HUES48 (cell line): Measurements from ENCODE around the gene APCDD1L.
A peak's percentile ranks its signal among the peaks of the same experiment; 100 is the strongest.

Experiments used
- H3K27ac ChIP-seq: one replicate; pipeline ENCODE4 v1.7.0; 2013; ENCODE audit warnings: low read depth, low read length, inconsistent platforms
- H3K27me3 ChIP-seq: 2 replicates; pipeline ENCODE4 v1.6.1; 2013; ENCODE audit warnings: mild to moderate bottlenecking, low read length; ENCODE audit not compliant: control insufficient read depth, insufficient read depth
- H3K36me3 ChIP-seq: 2 replicates; pipeline ENCODE4 v1.6.1; 2013; ENCODE audit warnings: low read length; ENCODE audit not compliant: control insufficient read depth, insufficient read depth
- H3K4me1 ChIP-seq: 2 replicates; pipeline ENCODE4 v1.6.1; 2013; ENCODE audit warnings: mild to moderate bottlenecking, low read length; ENCODE audit not compliant: control insufficient read depth, insufficient read depth
- H3K4me3 ChIP-seq: 2 replicates; pipeline ENCODE4 v1.5.1; 2013; ENCODE audit warnings: mild to moderate bottlenecking, low read depth, low read length
- H3K9ac ChIP-seq: 2 replicates; pipeline ENCODE4 v1.6.1; 2013; ENCODE audit warnings: mild to moderate bottlenecking, low read depth, low read length, moderate library complexity
- H3K9me3 ChIP-seq: 2 replicates; pipeline ENCODE4 v1.6.1; 2013; ENCODE audit warnings: low read length; ENCODE audit not compliant: control insufficient read depth, insufficient read depth

APCDD1L gene

GRCh38 chr20:58447511-58448391, 67.4 kb downstream of the APCDD1L start:
- Histone ChIP-seq H3K27me3 (no peaks in the 10 kb centered on the region), H3K4me3 (no peak overlapping the region), H3K4me1 (peaks cover 22% of the 10 kb centered on the region), H3K27ac (peak overlapping the region; percentile 14), H3K9ac (no peak overlapping the region), H3K9me3 (no peaks in the 10 kb centered on the region), H3K36me3 (peaks cover 36% of the 10 kb centered on the region)

- H3K4me3 ChIP-seq: no peak overlapping the region
- H3K4me1 ChIP-seq: peaks cover 21% of the 10 kb centered on the region
- no peak overlapping the region for H3K27ac ChIP-seq
- H3K9ac ChIP-seq: no peak overlapping the region
- H3K9me3 ChIP-seq: no peaks in the 10 kb centered on the region
- no peaks in the 10 kb centered on the region for H3K27me3 ChIP-seq
- H3K36me3 ChIP-seq: peaks cover 40% of the 10 kb centered on the region
These were observed 68.3 kb downstream of the APCDD1L start for GRCh38 chr20:58446960-58447265.

DNA sequence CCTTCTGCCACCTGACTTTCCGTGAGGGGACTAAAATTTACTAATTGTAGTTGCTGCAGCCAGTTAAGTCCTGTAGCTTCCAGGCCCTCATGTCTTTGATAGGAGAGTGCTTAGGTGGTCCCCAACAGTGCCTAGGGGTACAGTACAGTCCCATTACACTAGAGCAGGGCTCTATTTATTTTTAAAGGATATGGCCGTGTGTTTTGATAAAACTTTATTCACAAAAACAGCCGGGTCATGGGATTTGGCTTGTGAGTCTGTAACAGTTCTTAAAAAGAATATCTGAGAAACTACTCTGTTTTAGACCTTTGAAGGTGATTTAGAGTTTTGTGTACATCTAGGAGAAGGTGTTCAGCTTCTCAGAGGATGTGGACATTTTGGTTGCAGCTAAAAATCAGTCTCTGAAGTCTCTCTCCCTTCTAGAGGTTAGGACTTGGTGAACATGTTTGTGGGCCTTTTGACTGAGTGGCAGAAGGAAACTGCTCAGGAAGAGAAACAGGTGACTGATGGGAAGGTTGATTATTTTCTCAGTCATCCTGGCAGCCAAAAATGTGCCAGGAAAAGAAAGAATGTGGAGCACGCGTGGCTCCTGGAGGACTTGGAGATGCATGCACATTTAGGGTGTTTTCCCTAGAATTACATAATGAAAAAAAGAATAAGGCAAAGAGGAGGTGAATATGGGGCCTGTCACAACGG, 68.8 kb downstream of the APCDD1L start:
- Histone ChIP-seq H3K4me3 (no peak overlapping the region), H3K27me3 (no peaks in the 10 kb centered on the region), H3K36me3 (peaks cover 40% of the 10 kb centered on the region), H3K9ac (no peak overlapping the region), H3K4me1 (peaks cover 26% of the 10 kb centered on the region), H3K9me3 (no peaks in the 10 kb centered on the region), H3K27ac (no peak overlapping the region)

DNA sequence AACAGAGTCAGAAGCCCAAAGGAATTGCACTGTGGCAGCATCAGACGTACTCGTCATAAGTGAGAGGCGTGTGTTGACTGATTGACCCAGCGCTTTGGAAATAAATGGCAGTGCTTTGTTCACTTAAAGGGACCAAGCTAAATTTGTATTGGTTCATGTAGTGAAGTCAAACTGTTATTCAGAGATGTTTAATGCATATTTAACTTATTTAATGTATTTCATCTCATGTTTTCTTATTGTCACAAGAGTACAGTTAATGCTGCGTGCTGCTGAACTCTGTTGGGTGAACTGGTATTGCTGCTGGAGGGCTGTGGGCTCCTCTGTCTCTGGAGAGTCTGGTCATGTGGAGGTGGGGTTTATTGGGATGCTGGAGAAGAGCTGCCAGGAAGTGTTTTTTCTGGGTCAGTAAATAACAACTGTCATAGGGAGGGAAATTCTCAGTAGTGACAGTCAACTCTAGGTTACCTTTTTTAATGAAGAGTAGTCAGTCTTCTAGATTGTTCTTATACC, 70.4 kb downstream of the APCDD1L start:
- no peak overlapping the region for H3K4me3 ChIP-seq
- no peak overlapping the region for H3K9ac ChIP-seq
- peaks cover 34% of the 10 kb centered on the region for H3K4me1 ChIP-seq
- no peak overlapping the region for H3K27ac ChIP-seq
- H3K9me3 ChIP-seq: no peaks in the 10 kb centered on the region
- H3K27me3 ChIP-seq: no peaks in the 10 kb centered on the region
- H3K36me3 ChIP-seq: peaks cover 43% of the 10 kb centered on the region

DNA sequence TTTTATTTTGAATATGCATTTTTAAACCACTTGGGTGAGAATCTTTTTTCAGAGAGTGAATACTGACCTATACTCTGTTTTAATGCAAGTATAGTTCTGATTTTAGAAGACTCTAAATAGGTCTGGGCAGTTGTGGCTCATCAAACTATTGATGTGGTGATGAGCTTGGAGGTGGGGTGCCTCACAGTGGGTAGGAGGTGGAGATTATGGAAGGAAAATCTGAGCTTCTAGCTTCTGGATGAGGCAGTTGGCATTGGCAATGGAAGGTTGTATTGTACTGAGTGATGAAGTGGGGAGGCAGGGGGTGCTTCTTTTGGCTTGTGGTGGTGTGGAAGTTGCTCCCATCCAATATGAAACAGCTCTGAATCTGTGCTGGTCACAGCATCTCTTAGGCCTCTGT, 73.5 kb downstream of the APCDD1L start:
- no peaks in the 10 kb centered on the region for H3K27me3 ChIP-seq
- no peak overlapping the region for H3K9ac ChIP-seq
- H3K4me3 ChIP-seq: no peak overlapping the region
- no peaks in the 10 kb centered on the region for H3K9me3 ChIP-seq
- peaks cover 35% of the 10 kb centered on the region for H3K4me1 ChIP-seq
- peak overlapping the region; percentile 25 for H3K27ac ChIP-seq
- H3K36me3 ChIP-seq: peaks cover 39% of the 10 kb centered on the region

GRCh38 chr20:58440021-58440767, 75.0 kb downstream of the APCDD1L start:
- Histone ChIP-seq H3K36me3 (peaks cover 25% of the 10 kb centered on the region), H3K9ac (no peak overlapping the region), H3K4me3 (no peak overlapping the region), H3K27me3 (no peaks in the 10 kb centered on the region), H3K9me3 (no peaks in the 10 kb centered on the region), H3K27ac (no peak overlapping the region), H3K4me1 (peaks cover 42% of the 10 kb centered on the region)

- peaks cover 16% of the 10 kb centered on the region for H3K36me3 ChIP-seq
These were observed 76.0 kb downstream of the APCDD1L start for GRCh38 chr20:58438970-58439808.

DNA sequence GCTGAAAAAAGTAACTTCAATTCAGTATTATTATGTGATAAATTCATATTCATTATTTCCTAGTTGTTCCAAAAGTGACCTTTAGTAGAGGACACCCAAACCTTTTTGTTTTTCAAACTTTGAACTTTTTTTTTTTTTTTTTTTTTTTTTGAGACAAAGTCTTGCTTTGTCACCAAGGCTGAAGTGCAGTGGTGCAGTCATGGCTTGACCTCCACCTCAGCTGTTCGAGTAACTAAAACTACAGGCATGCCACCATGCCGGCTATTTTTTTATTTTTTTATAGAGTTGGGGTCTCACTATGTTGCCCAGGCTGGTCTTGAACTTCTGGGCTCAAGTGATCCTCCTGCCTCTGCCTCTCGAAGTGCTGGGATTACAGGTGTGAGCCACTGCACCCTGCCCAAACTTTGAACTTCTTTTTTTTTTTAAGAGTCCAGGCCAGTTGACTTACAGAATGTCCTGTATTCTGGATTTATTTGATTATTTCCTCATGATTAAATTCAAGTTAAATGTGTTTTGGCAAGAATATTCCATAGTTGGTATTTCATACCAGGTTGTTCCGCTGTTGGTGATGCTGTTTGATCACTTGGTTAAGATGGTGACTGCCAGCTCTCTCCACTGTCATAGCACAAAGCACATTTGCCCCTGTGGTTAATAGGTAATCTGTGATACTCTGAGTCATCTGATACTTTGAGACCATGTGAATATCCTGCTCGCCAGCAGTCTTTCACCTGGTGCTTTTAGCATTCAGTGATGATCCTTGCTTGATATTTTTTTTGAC, 78.1 kb downstream of the APCDD1L start:
- no peak overlapping the region for H3K27ac ChIP-seq
- peaks cover 49% of the 10 kb centered on the region for H3K4me1 ChIP-seq
- H3K36me3 ChIP-seq: peaks cover 2% of the 10 kb centered on the region; the same call in 1 of the 2 replicates
- no peak overlapping the region for H3K4me3 ChIP-seq
- H3K27me3 ChIP-seq: no peaks in the 10 kb centered on the region
- H3K9me3 ChIP-seq: no peaks in the 10 kb centered on the region
- no peak overlapping the region for H3K9ac ChIP-seq

More at GRCh38 chr20:58438970-58439808, 76.0 kb downstream of the APCDD1L start:
- H3K27me3 ChIP-seq: no peaks in the 10 kb centered on the region
- H3K27ac ChIP-seq: peak overlapping the region; percentile 52
- peaks cover 52% of the 10 kb centered on the region for H3K4me1 ChIP-seq
- H3K9ac ChIP-seq: no peak overlapping the region
- no peaks in the 10 kb centered on the region for H3K9me3 ChIP-seq
- no peak overlapping the region for H3K4me3 ChIP-seq

GRCh38 chr20:58435237-58435636, 80.0 kb downstream of the APCDD1L start:
- H3K36me3 ChIP-seq: no peaks in the 10 kb centered on the region; the same call in 1 of the 2 replicates

More at GRCh38 chr20:58435237-58435636, 80.0 kb downstream of the APCDD1L start:
- Histone ChIP-seq H3K4me3 (no peak overlapping the region), H3K27me3 (no peaks in the 10 kb centered on the region), H3K4me1 (peaks cover 39% of the 10 kb centered on the region), H3K9ac (no peak overlapping the region), H3K27ac (peak overlapping the region; percentile 37), H3K9me3 (no peaks in the 10 kb centered on the region)
